SJSA1 (cell line): ENCODE results near the gene KIF26B. TPM values are rescaled to one million over a fixed set of nuclear protein-coding genes. Genes with fewer than 3 reads are reported as not detected.

Experiments
- DNase-seq, 2 experiments: peaks; one replicate each; pipeline ENCODE4 v3.0.0-alpha.2; 2015 to 2020; ENCODE audit warnings: low spot score in 2 of 2, low read depth in 1 of 2
- H3K27ac ChIP-seq: fragments of 250-450 bp; sonication (Bioruptor Pico); 2 replicates; pipeline ENCODE4 v1.5.1; 2020; ENCODE audit warnings: mild to moderate bottlenecking, moderate library complexity
- H3K27me3 ChIP-seq: fragments of 250-450 bp; sonication (Bioruptor Pico); replicated peaks from 2 replicates; pipeline ENCODE4 v1.5.1; 2020; ENCODE audit warnings: mild to moderate bottlenecking, moderate library complexity
- H3K36me3 ChIP-seq: fragments of 250-450 bp; sonication (Bioruptor Pico); 2 replicates; pipeline ENCODE4 v1.5.1; 2020; ENCODE audit warnings: mild to moderate bottlenecking
- H3K4me1 ChIP-seq: fragments of 250-450 bp; sonication (Bioruptor Pico); replicated peaks from 2 replicates; pipeline ENCODE4 v1.6.1; 2021; ENCODE audit warnings: mild to moderate bottlenecking
- H3K4me3 ChIP-seq: fragments of 250-450 bp; sonication (Bioruptor Pico); 2 replicates; pipeline ENCODE4 v1.5.1; 2020; ENCODE audit warnings: mild to moderate bottlenecking
- H3K9me3 ChIP-seq: fragments of 250-450 bp; sonication (Bioruptor Pico); replicated peaks from 2 replicates; pipeline ENCODE4 v1.5.1; 2020; ENCODE audit warnings: mild to moderate bottlenecking
- total RNA-seq: library from RNA; depleted of rRNA; stranded (reverse); fragments of >200 nt; shearing (Covaris generic); gene quantifications from 2 replicates; pipeline ENCODE4 v1.2.3, GENCODE V29; 2014

The KIF26B gene
- total RNA-seq, 1 experiment from 2014 or later: 5.9 TPM

DNA sequence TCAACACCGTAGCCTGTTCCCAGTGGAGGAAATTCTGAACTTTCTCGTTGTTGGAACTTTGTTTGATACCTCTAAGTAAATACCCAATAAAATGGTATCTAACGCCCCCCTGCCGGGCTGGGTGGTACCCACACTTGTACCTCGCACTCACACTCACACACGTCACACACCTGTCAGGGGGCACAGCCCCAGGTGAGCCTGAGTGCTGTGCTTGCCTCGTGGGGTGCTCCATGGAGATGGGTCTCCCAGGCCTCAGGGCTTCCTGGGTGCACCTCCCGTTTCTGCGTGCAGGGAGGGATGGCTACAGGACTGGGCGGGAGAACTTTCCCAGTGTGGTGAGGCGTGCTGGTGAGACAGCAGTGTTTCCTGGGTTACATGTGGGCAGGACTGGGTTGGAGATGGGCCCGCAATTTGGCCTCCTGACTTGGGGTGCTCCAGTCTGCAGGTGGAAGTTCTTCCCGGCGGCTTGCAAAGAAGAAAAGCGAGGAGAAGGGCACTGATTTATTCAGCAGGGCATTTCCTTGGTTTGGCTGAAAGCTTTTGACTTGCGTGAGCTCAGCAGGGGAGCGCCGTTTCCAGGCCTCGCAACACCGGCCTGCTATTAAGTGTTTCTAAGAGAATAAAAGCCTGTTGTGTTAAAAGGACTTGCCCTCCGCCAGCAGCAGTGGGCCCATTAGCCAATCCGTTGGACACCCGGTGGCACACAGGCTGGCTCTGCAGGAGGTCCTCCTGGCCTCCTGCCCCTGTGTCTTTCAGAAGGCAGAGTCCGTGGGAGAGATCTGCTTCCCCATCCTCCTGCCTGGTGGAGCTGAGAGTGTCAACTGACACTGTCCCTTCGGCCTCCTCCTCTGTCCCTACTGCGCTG, 79.7 kb downstream of the KIF26B start:
- peaks cover 57% of the 10 kb centered on the region for H3K4me1 ChIP-seq
- DNase-seq: peak in 1 of 2 experiments; percentile 71
- no peaks in the 10 kb centered on the region for H3K36me3 ChIP-seq
- H3K9me3 ChIP-seq: no peaks in the 10 kb centered on the region
- H3K4me3 ChIP-seq: no peak overlapping the region
- no peaks in the 10 kb centered on the region for H3K27me3 ChIP-seq
- peak overlapping the region; percentile 76 for H3K27ac ChIP-seq

DNA sequence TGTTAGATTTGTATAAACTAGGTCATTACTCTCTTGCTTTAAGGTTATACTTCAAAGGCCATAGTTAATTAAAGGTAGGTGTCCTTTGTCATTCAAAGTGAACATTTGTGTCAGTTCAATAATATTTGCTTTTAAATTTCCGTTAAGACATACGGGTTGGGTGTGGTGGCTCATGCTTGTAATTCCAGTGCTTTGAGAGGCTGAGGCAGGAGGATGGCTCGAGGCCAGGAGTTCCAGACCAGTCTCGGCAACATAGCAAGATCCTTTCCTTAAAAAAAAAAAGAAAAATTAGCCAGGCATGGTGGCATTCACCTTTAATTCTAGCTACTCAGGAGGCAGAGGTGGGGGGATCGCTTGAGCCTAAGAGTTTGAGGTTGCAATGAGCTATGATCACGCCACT, 80.4 kb downstream of the KIF26B start:
- H3K27ac ChIP-seq: peak overlapping the region; percentile 76
- peaks cover 57% of the 10 kb centered on the region for H3K4me1 ChIP-seq
- H3K4me3 ChIP-seq: no peak overlapping the region
- H3K9me3 ChIP-seq: no peaks in the 10 kb centered on the region
- DNase-seq: peak; percentile 69 to 73
- H3K36me3 ChIP-seq: no peaks in the 10 kb centered on the region
- no peaks in the 10 kb centered on the region for H3K27me3 ChIP-seq

DNA sequence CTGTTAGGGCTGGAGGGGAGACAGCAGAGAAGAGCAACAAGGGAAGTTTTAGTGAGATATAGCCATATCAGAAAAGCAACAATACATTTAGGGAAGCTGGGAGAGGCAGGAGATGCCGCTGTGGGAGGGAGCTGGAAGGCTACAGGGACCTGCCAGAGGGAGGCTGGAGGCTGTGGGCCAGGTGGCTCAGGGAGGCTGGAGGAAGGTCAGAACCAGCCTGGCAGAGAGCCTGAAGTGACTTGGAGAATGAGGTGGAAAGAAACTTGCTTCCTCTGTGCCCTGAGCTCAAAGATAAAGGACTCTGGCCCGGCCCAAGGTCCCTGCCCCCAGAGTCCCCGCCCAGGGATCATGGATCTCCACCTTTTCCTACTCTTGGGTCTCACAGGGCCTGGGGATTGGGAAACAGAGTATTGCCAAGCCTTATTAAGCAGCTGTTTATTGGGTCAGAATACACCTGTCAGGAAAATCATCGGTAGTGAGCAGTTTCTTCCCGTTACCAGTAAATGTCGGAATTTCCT, 85.9 kb downstream of the KIF26B start:
- peaks cover 33% of the 10 kb centered on the region for H3K4me1 ChIP-seq
- no peaks in the 10 kb centered on the region for H3K36me3 ChIP-seq
- H3K27me3 ChIP-seq: no peaks in the 10 kb centered on the region
- no peak overlapping the region for H3K27ac ChIP-seq
- DNase-seq: no peak
- no peak overlapping the region for H3K4me3 ChIP-seq
- H3K9me3 ChIP-seq: no peaks in the 10 kb centered on the region

- Histone ChIP-seq H3K9me3 (no peaks in the 10 kb centered on the region), H3K4me3 (no peak overlapping the region), H3K4me1 (peaks cover 25% of the 10 kb centered on the region), H3K36me3 (no peaks in the 10 kb centered on the region), H3K27ac (no peak overlapping the region), H3K27me3 (no peaks in the 10 kb centered on the region)
- no peak for DNase-seq
Measured at GRCh38 chr1:245241526-245242130, 86.8 kb downstream of the KIF26B start.

DNA sequence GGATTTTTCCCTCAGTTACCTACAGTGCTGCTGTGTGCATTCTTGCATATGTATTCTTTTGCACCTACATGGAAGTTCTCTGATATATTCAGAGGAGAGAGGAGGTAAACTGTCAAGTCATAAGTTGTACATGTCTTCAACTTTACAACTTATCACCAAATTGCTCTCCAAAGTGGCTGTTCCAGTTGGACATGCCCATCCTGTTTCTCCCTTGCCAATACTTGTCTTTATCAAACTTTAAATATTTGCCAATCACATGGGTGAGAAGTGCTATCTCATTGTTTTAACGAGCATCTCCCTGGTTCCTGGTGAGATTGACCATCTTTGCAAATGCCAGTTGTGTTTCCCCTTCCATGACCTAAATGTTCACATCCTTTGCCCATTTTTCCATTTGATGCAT, 88.2 kb downstream of the KIF26B start:
- H3K27me3 ChIP-seq: no peaks in the 10 kb centered on the region
- no peak overlapping the region for H3K27ac ChIP-seq
- no peak overlapping the region for H3K4me3 ChIP-seq
- H3K4me1 ChIP-seq: peaks cover 17% of the 10 kb centered on the region
- DNase-seq: no peak
- no peaks in the 10 kb centered on the region for H3K36me3 ChIP-seq
- H3K9me3 ChIP-seq: no peaks in the 10 kb centered on the region

DNA sequence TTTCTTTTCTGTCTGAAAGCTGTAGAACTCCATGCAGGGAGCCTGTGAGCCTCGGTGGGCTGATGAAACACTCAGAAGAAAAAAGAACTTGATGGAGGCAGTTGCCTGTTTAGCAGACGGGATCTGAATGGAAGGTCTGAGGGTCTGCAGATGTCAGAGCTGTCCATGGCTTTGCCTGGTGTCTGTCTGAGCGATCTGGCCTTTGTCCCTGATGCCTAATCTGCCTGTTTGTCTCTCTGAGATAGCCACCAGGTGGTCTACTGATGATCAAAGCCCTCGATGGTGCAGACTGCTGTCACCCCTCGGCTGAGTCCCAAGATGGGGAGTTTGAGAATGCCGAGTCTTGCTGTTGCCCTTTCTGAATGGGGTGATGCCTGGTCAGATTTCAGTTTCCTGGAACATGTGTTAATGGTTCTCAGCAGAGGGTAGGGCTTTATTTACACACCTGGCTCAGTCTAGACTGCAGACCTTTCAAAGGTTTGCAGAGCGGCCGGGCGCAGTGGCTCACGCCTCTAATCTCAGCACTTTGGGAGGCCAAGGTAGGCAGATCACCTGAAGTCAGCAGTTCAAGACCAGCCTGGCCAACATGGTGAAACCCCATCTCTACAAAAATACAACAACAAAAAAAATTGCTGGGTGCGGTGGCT, 90.4 kb downstream of the KIF26B start:
- peaks cover 17% of the 10 kb centered on the region for H3K4me1 ChIP-seq
- no peaks in the 10 kb centered on the region for H3K9me3 ChIP-seq
- no peaks in the 10 kb centered on the region for H3K27me3 ChIP-seq
- H3K4me3 ChIP-seq: no peak overlapping the region
- no peaks in the 10 kb centered on the region for H3K36me3 ChIP-seq
- no peak overlapping the region for H3K27ac ChIP-seq
- no peak for DNase-seq

DNA sequence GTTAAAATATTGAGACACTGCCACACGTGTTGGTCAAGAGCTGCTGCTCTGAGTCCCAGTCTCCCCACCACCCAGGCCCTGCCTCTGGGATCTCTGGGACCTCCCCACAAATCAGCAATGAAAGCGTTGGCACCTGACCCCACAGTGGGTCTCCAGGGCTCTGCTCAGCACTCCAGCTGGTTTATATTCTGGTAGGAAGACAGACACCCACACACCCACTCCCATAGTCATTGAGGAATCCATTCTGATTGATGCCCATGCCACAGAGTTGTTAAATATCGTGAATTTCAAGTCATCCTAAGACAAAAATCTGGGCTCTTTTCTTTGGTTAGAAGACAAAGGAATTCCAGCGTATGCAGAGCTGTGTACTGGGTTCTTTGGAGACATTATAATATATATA, 91.6 kb downstream of the KIF26B start:
- Histone ChIP-seq H3K4me3 (no peak overlapping the region), H3K27ac (no peak overlapping the region), H3K4me1 (peaks cover 15% of the 10 kb centered on the region), H3K27me3 (no peaks in the 10 kb centered on the region), H3K36me3 (no peaks in the 10 kb centered on the region), H3K9me3 (no peaks in the 10 kb centered on the region)
- DNase-seq: no peak

- Histone ChIP-seq H3K9me3 (no peaks in the 10 kb centered on the region), H3K4me1 (peaks cover 12% of the 10 kb centered on the region), H3K27ac (no peak overlapping the region), H3K27me3 (no peaks in the 10 kb centered on the region), H3K36me3 (no peaks in the 10 kb centered on the region), H3K4me3 (no peak overlapping the region)
- no peak for DNase-seq
Measured at GRCh38 chr1:245247356-245247755, 92.6 kb downstream of the KIF26B start.

GRCh38 chr1:245247801-245248200, 93.0 kb downstream of the KIF26B start:
- H3K9me3 ChIP-seq: no peaks in the 10 kb centered on the region
- H3K27ac ChIP-seq: no peak overlapping the region
- no peaks in the 10 kb centered on the region for H3K27me3 ChIP-seq
- no peak for DNase-seq
- H3K4me1 ChIP-seq: peaks cover 9% of the 10 kb centered on the region
- H3K36me3 ChIP-seq: no peaks in the 10 kb centered on the region
- H3K4me3 ChIP-seq: no peak overlapping the region

DNA sequence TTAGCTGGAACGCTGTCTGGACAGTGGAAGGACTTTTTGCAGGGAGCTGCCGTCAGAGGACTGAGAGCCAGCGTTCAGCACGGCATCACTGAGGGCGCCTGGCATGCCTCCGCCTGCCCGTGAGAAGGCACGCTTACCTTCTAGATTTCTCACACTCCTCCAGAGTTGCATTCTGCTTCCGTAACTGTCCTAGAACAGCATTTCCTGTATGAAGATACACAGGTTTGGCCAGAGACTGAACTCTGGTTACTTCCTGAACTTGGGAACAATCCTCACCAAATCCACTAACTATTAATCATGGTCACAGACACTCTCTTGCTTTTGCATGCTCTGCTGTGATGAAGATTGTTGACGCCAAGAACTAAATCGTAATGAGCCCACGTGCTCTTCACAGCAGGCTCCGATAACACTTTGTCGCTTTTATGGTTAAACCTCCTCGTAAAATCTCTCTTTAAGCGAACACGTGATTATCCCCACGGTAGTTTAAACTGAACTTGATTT, 93.5 kb downstream of the KIF26B start:
- Histone ChIP-seq H3K27me3 (no peaks in the 10 kb centered on the region), H3K9me3 (no peaks in the 10 kb centered on the region), H3K4me1 (peaks cover 5% of the 10 kb centered on the region), H3K36me3 (no peaks in the 10 kb centered on the region), H3K4me3 (no peak overlapping the region), H3K27ac (no peak overlapping the region)
- no peak for DNase-seq

- Histone ChIP-seq H3K27ac (no peak overlapping the region), H3K4me1 (0 out of 2 replicates have a peak, but pooled peaks cover 6% of the 10 kb centered on the region), H3K36me3 (no peaks in the 10 kb centered on the region), H3K4me3 (no peak overlapping the region), H3K27me3 (no peaks in the 10 kb centered on the region), H3K9me3 (peaks cover 6% of the 10 kb centered on the region; the same call in 1 of the 2 replicates)
- DNase-seq: no peak
Measured at GRCh38 chr1:245255783-245256182, 101.0 kb downstream of the KIF26B start.

GRCh38 chr1:245256528-245256927, 101.7 kb downstream of the KIF26B start:
- H3K27me3 ChIP-seq: no peaks in the 10 kb centered on the region
- no peak overlapping the region for H3K4me3 ChIP-seq
- H3K27ac ChIP-seq: no peak overlapping the region
- no peak for DNase-seq
- H3K9me3 ChIP-seq: peaks cover 6% of the 10 kb centered on the region; the same call in 1 of the 2 replicates
- H3K36me3 ChIP-seq: no peaks in the 10 kb centered on the region
- peaks cover 8% of the 10 kb centered on the region; the same call in 1 of the 2 replicates for H3K4me1 ChIP-seq

DNA sequence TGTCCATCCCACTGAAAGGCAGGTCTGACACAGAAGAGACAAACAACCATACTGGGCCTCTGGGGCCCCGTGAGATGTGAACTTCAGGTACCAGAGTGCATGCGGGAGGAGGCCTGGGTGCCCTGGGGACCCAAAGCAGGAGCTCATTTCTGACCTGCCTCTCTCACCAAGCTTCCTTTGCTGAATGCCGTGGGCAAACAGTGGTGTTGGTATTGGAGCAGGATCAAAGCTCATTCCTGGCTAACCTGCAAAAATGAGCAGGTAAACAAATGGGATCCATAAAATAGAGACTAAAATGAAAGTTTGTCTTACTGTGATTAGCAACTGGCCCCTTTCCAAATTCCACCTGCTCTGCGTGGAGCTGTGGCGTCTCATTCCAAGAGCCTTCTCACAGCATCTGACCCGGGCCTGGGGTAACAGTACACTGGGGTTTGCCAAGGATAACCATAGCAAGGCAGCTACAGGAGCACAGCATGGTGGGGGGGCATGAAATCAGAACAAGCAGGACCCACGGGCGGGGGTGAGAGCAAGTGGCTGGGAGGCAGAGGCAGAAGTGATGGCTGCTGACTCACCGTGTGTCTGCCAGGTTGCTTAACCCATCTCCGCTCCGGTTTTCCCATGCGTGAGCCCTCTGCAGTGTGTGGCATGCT, 103.6 kb downstream of the KIF26B start:
- peaks cover 6% of the 10 kb centered on the region; the same call in 1 of the 2 replicates for H3K9me3 ChIP-seq
- DNase-seq: no peak
- peaks cover 26% of the 10 kb centered on the region for H3K4me1 ChIP-seq
- no peak overlapping the region for H3K27ac ChIP-seq
- no peaks in the 10 kb centered on the region for H3K36me3 ChIP-seq
- no peak overlapping the region for H3K4me3 ChIP-seq
- H3K27me3 ChIP-seq: no peaks in the 10 kb centered on the region
